ENCODE data around the gene TMEM234.

The TMEM234 gene

DNA sequence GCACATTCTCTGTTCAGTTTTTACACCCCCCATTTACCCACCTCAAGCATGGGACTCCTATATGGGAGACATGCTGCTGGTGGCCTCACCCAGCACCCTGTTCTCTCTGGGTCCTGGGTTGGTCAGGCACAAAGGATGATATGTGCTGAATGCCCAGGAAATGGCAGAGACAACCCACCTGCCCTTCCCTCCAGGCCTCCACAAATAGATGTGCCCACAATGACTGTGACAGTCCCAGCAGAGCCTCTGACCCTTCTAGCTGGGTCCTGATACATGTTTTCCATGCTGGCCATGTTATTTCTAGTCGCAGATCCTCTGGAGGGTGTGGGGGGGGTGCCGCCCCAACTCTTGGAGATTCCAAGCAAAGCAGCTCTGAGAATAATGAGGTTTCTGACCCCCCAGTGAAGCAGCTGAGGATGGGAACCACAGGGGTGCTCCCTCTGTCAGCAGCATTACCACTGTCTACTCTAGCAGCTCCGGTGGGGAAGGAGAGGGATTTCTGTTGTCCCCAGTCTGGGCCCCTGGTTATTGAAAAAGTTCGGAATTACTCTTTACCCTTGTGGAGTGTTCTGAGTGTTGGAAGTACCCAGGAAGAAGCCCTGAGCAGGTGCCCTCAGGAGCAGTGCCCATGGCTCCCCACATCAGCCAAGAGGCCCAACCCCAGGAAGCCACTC, 23.0 kb downstream of the TMEM234 start:
- no peak for DNase-seq

DNA sequence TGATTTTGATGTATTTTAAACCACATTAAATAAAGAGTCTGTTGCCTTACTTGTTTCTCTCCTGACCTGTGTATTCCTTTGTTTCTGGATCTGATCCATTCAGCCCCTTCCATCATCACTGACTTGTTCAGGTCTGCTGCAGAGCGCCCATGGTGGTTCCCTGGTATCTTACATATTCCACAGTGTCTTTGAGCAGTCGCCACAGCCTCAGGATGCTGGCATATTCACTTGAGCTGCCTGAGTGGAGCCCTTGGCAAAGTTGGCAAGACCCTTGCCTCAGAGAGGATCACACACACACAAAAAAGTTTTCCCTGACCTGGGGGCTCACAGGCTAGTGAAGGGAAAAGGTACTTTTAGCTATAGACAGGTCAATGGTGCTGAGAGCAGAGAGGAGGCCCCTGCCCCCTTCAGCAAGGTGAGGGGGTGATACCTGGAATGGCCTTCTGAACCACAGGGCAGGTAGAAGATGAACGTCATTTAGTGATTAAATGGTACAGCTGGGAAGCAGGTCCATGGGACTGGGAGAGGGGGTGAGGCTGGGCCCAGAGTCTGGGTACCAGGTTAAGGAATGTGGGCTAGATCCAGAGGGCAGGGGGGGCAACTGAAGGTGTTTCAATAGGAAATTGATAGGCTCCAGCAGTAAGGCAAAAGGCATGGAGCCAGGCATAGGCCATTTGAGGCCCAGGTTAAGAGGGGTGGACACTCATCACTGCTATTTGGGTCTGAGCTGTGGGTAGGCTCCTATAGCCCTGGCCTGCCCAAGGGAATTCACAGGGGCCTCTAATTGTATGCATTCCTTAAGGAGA, 23.7 kb downstream of the TMEM234 start:
- no peak for DNase-seq

DNA sequence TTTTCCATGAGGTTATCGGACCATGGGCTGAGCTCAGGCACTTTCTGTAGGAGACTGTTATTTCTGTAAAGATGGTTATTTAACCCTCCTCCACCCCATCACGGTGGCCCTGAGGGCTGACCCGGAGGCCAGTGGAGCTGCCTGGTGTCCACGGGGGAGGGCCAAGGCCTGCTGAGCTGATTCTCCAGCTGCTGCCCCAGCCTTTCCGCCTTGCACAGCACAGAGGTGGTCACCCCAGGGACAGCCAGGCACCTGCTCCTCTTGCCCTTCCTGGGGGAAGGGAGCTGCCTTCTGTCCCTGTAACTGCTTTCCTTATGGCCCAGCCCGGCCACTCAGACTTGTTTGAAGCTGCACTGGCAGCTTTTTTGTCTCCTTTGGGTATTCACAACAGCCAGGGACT, 24.3 kb downstream of the TMEM234 start:
- no peak for DNase-seq

DNA sequence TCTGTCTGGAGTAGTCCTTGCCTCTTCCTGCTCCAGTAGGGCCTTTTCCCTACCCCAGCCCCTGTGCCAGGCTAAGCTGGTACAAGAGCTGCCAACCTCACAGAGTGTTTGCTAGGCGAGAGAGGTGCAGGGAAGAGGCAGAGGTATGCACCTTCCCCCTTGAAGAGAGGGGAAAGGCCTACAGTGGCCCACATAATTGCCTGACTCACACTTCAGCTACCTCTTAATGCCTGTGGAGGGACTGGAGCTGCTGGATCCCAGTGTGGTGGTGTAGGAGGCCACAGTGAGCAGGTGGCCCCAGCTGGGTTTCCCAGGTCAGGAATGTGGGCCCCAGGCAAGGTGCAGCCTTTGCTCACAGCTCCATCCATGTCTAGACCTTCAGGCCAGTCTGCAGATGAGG, 25.1 kb downstream of the TMEM234 start:
- DNase-seq, result no peak

DNA sequence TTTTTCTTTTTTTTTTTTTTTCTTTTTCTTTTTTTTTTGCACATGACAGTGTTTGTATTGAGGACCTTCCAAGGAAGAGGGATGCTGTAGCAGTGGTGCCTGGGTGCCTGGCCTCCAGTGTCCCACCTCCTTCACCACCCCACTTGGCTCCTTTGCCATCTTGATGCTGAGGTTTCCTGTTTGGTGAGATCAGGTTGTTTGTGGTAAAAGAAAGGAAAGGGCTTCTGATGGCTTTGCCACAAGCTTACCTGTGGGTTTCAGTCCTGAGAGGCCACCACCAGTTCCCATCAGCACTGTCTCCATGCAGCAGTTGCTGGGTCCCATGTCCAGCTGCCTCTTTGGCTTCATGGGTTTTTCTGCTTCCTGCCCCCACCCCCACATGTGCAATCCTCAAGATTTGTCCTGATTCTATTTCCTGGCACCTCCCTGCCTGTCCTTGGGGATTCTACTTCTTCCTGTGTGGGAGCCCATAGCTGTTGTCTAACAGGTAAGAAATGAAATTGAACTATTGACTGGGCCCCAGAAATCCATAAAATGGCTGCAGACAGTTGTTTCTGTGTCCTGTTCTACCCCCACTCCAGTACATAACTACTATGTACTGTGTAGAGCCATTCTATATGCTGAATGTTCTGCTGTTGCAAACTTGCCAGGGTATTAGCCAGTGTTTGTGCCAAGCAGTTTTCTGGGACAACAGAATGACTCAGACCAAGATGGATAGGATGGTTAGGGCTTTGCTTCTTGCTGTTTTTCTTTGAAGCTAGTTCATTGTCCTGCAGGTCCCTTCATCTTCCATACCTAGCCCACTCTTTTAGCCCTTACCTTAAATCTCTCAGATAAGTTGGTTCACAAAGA, 26.0 kb downstream of the TMEM234 start:
- no peak for DNase-seq

DNA sequence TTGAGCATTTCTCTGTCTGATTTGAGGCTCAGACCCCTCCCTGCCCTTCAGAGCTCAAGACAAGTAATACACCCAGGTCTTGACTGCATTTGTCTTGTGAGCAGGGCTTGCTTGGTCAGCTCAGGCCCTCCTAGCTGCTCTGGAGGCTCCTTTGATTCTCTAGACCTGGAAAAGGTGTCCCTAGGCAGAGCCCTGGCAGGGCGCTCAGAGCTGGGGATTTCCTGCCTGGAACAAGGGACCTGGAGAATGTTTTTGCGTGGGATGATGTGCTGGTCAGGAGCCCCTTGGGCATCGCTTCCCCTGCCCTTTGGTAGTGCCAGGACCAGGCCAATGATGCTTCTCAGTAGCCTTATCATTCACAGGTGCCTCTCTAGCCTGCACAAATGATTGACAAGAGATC, 26.6 kb downstream of the TMEM234 start:
- no peak for DNase-seq

DNA sequence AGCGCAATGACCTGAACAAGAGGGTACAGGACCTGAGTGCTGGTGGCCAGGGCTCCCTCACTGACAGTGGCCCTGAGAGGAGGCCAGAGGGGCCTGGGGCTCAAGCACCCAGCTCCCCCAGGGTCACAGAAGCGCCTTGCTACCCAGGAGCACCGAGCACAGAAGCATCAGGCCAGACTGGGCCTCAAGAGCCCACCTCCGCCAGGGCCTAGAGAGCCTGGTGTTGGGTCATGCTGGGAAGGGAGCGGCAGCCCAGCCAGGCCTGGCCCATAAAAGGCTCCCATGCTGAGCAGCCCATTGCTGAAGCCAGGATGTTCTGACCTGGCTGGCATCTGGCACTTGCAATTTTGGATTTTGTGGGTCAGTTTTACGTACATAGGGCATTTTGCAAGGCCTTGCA, 27.2 kb downstream of the TMEM234 start:
- DNase-seq, result no peak

DNA sequence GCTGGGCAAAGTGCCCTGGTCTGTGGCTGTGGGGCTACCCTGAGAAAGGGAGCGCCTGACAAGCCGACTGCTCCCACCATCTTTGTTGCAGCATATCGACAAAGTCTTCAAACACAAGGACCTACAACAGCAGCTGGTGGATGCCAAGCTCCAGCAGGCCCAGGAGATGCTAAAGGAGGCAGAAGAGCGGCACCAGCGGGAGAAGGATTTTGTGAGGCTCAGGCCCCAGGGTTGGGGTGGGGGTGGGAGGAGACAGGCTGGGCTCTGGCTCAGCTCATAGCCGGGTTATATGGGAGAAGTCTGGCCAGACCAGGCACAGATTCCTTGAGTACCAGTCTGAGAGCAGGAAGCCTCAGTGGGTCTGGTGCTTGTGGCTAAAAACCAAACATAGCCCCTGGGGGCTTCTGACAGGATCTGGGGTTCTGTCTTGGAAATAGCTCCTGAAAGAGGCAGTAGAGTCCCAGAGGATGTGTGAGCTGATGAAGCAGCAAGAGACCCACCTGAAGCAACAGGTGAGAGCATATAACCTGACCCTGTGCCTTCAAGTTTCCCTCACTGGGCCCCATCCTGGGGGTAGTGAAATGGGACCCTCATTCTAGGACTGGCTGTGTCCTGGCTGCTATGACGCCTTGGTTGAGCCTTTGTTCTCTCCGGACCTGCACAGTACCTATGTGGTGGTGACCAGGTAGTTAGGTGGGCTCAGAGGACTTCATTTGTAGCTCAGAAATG, 29.8 kb downstream of the TMEM234 start:
- DNase-seq, result no peak

DNA sequence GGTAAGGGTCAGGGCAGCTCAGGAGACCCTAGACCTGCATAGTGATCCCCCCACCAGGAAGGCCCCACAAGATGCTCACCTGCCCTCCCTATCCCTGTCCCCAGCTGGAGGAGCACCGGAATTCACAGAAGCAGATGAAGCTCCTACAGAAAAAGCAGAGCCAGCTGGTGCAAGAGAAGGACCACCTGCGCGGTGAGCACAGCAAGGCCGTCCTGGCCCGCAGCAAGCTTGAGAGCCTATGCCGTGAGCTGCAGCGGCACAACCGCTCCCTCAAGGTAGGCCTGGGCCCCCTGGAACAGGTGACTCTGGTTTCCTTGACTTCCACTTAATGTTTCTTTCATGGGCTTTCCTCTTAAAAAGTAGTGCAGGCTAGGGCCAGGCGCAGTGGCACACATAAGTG, 34.3 kb downstream of the TMEM234 start:
- DNase-seq, result no peak

DNA sequence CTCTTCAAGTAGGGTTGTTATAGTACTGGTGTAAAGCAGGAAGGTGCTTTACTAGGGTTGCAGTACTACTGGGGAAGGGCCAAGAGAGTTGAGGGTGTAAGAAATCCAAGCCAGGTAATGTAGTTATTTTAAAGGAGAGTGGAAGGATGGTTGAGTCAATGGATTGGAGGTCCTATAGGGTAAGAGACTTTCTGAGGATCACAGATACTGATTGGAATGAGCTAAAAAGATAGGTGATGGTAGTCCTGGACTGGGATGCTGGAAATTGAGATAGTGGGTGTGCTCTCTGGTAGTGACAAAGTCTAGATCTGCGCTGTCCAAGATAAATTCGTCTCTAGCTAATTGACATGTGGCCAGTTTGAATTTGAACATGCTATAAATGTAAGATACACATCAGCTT, 35.7 kb downstream of the TMEM234 start:
- DNase-seq, result no peak

DNA sequence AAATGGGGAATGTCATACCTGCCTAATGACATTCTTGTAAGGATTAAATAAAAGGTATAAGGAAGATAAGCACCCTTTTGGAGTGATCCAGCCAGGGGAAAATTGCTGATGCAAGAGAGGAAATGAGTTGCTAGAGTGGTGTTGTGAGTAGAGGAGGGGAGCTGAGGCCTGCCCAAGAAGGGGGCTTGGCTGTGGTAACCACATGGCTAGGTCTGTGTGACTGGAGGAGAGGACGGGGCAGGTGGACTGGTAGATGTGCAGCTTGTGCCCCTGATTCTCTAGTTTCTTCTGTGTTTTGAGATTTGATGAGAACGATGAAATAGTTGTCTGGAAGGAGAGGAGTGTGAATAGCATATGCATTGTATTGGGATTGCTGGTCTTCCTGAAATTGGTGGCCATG, 36.1 kb downstream of the TMEM234 start:
- DNase-seq, result no peak

DNA sequence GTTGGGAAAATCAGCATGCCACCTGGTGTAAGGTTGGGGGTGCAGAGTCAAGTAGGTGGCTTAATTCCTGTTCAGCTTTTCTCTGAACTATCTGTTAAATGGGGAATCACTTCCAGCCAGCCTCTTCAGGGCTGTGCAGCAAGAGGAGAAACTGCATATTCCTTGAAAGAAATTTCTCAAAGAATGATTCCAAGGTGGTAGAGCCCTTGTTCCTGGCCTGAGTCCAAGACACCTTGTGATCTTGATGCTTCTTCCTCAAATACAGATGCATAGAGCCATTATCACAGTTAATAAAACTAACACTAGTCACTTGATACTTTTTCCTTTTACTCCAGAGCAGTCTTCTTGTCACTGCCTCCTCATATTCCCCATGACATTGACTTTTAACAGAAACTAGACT, 37.5 kb downstream of the TMEM234 start:
- no peak for DNase-seq

DNA sequence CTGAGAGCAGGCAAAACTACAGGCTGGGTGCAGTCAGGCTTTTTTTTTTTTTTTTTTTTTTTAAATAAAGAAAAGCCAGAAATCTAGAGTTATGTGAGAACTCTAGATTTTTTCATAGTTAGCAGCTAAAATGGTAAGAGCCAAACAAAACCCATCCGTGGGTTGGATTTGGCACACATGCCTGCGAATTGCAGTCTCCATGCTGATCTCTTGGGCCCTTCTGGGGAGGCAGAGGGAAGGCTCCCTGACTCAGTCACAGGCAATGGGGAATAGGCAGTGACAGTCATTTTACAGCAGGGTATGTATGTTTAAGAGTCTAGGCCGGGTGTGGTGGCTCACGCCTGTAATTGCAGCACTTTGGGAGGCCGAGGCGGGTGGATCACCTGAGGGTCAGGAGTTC, 40.1 kb downstream of the TMEM234 start:
- no peak for DNase-seq

DNA sequence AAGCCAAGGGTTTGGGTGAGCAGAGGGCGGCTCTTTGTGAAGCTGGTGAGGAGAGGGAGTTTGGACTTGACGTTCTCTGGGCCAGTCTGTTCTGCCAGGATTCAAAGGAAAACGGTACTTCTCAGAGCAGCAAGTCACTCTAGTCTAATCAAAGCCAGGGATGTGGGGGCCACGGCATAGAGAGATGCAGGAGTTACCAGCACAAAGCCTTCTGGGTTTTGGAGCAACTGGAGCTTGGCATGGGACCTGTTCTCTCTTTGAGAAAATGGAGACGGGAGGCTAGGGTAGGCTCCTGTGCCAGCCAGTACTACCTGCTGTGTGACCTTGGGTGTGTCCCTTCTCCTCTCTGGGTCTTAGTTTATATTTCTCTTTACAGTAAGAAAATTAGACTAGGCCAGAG, 40.6 kb downstream of the TMEM234 start:
- DNase-seq, result no peak

DNA sequence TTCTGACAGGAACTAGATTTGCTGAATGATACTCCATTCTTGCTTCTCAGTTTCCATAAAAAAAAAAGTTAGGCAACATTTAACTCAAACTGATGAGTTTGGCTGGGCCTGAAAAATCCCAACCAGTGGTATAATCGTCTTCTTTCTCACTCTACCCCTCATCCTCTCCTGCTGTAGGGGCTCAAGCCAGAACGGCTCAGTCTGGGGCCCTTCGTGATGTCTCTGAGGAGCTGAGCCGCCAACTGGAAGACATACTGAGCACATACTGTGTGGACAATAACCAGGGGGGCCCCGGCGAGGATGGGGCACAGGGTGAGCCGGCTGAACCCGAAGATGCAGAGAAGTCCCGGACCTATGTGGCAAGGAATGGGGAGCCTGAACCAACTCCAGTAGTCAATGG, 41.1 kb downstream of the TMEM234 start:
- no peak for DNase-seq

DNA sequence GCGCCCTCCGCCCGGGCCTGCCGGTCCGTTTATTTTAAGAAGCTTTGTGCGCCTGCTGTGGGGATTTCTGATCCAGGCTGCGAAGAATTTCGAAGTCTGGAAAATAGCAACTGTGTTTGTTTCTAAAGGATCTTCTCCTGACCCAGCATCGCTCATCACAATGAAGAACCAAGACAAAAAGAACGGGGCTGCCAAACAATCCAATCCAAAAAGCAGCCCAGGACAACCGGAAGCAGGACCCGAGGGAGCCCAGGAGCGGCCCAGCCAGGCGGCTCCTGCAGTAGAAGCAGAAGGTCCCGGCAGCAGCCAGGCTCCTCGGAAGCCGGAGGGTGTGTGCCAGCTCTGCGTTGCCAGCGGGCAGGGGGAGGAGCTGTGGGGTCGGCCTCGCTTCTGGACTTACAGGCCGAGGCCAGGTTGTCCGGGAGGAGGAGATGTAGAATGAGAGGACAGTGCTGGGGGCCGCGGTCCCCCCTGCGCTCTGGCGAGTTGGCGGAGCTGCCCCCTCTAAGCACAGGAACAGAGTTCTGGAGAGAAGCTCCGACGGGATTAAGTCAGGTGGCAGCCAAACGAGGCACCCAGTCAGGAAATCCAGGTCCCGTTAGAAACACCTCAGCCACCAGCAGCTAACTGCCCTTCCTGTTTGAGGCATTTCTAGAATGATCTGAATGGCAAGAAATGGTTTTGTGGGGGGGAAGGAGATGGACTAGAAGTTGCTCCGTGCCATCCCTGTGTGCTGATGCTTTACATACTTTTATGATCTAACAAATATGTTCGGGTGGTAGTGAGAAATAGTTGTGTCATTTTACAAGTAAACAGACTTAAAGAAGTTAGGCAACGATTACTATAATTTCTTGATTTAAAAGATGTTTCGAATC, 41.7 kb downstream of the TMEM234 start:
- DNase-seq, result peak; percentile 52 to 62

DNA sequence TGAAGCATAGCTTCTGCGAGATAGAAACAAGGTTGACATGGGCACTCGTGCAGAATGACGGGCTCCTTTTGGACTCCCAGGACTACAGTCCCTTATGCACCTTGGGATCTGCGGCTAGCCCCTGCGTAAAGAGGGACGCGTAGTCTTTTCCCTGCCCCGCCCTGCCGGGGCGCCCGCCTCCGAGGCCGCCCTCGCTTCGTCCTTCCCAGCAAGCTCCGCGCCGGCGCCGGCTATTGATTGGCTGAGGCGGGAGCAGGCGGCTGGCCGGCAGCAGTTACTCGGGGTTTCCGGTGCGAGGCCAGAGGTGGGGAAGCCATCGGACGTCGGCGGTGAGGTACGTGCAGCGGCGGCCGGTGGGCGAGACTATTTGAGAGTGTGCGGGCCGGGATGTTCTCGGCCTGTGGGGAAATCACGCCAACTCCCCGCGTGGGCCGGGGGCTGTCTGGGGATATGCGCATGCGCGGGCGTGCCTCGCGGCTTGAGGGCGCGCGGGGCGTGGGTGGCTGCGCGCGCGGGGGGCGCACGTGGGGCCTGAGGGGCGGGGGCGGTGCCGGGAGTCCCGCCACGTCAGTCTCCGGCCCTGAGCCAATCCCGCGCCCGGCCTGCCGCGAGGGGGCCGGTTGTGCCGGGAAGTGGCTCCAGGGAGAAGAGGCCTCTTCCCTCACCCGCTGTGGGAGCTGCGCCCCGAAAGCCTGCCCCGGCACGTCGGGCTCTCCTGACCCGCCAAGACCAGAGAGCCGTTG, 42.5 kb downstream of the TMEM234 start, which contains the start of gene TXLNA:
TXLNA (plus strand) TSS at position 233 of the 743 bp plus-strand sequence. CDS start 671 bp downstream, outside the sequence.
- peak; percentile 94 to 95 for DNase-seq

DNA sequence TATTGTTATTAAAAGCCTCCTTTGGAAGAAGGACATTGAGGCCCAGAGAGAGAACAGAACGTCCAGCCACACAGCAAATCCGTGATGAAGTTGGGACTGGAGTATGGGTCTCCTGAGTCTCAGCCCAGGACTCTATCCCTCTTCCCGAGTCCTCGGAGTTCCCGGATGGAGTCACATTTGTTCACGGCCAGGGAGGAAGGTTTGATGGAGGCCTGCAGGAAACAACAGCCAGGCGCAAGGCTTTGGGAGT, 43.0 kb downstream of the TMEM234 start:
- DNase-seq, result no peak

DNA sequence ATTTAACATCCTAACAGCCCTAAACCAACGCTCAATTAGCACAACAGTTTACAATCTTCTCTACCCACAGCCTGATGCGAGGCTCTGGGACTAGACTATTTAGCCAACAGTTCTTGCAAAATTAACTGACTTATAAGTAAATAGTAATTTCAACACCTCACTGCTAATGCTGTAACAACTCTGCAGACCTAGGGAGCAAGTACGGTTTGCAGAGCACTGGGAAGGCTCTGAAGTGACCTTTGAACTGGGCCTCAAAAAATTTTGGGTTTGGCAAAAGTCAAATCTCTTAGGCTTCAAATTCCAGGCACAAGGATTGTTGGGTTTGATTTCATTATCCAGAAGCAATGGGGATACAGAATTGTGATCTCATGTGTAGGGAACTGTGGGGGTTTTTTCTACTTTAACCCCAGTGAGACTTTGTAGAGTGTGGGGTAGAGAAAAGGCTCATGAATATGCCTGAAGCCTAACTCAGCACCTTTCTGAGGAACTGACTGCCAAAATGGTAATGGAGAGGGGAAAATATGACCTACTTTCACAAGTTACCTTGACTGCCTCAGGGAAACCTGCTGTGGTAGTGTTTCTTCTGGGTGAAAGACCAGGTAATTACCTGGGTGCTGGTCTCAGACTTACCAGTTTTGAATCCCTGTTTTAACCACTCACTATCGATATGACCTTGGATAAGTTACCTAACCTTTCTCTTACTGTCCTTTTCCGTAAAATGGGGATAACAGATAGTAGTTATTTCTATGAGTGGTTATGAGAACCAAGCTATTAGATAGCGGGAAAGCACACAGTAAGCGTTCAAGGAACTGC, 43.6 kb downstream of the TMEM234 start:
- no peak for DNase-seq

DNA sequence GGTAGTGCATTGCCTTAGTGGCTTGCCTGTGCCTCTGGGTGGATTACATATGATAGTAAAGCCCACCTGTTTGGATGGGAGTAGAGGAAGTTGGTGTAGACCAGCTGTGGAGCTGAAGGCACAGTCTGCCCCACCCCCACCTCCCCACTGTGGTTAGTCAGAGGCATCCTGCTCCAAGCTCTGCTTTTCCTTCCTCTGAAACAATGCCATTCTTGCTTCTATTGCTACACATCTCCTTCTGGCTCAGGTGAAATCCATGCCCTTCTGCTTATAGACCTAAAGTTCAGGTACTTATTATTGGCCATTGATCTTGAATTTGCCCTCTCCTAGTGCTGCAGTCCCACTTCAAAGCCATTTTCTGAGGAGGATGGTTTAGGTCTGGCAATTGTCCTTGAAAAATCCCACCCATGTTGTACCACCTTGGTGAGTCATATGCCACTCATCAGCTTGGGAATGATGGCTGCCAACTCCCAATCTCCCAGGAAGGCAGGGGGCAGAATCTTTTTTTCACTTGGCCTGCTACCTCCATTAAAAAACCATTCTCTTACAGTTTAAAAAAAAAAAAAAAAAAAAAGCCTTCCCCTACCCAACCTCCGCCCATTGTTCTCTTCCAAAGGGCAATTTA, 49.4 kb downstream of the TMEM234 start:
- DNase-seq, result no peak

Data from activated T-cell treated with anti-CD3 and anti-CD28 coated beads, Interleukin-2, amount 50 U/mL, for 48 hours (primary cell).